NCI-H2029 treated with DMSO at 0.1 percent for 48 hours (cell line): ENCODE results near the gene ANK2.
"Not testable (repeated sequence)": the region's sequence is repeated elsewhere in the genome, so short reads cannot be mapped to it uniquely, and the experiment has no call there.

ENCODE experiments used
- DNase-seq: peaks from one replicate; lab custom pipeline; 2025; lab: John Stamatoyannopoulos, UW

The ANK2 gene

GRCh38 chr4:113209652-113210320 lies 160.3 kb downstream of the ANK2 start:
- no peak for DNase-seq

- peak; percentile 52 for DNase-seq
Observed at GRCh38 chr4:113212613-113213012, 163.2 kb downstream of the ANK2 start.

GRCh38 chr4:113221990-113222389 lies 172.5 kb downstream of the ANK2 start:
- no peak for DNase-seq

GRCh38 chr4:113222471-113222870 lies 173.0 kb downstream of the ANK2 start:
- DNase-seq = no peak

GRCh38 chr4:113223001-113223400 lies 173.5 kb downstream of the ANK2 start:
- no peak for DNase-seq

GRCh38 chr4:113232194-113232593 lies 182.7 kb downstream of the ANK2 start:
- DNase-seq = no peak

- no peak for DNase-seq
Observed at GRCh38 chr4:113236916-113237315, 187.5 kb downstream of the ANK2 start.

- no peak for DNase-seq
Observed at GRCh38 chr4:113243312-113243711, 193.9 kb downstream of the ANK2 start.

GRCh38 chr4:113244747-113245146 lies 195.3 kb downstream of the ANK2 start:
- not testable (repeated sequence) for DNase-seq

- no peak for DNase-seq
Observed at GRCh38 chr4:113248320-113248719, 198.9 kb downstream of the ANK2 start.

GRCh38 chr4:113255628-113256027 lies 206.2 kb downstream of the ANK2 start:
- DNase-seq = no peak

GRCh38 chr4:113256946-113257345 lies 207.5 kb downstream of the ANK2 start:
- DNase-seq = no peak

GRCh38 chr4:113260688-113261087 lies 211.2 kb downstream of the ANK2 start:
- no peak for DNase-seq

GRCh38 chr4:113263274-113263673 lies 213.8 kb downstream of the ANK2 start:
- no peak for DNase-seq

- no peak for DNase-seq
Observed at GRCh38 chr4:113270520-113271319, 221.3 kb downstream of the ANK2 start.

- DNase-seq = no peak
Observed at GRCh38 chr4:113272523-113272922, 223.1 kb downstream of the ANK2 start.

GRCh38 chr4:113273721-113274220 lies 224.3 kb downstream of the ANK2 start:
- DNase-seq = no peak

GRCh38 chr4:113276464-113277170 lies 227.2 kb downstream of the ANK2 start:
- no peak for DNase-seq

GRCh38 chr4:113278324-113278934 lies 229.0 kb downstream of the ANK2 start:
- DNase-seq = peak; percentile 8

GRCh38 chr4:113285501-113285900 lies 236.0 kb downstream of the ANK2 start:
- DNase-seq = no peak

GRCh38 chr4:113288257-113288656 lies 238.8 kb downstream of the ANK2 start:
- DNase-seq = no peak

GRCh38 chr4:113288696-113289095 lies 239.2 kb downstream of the ANK2 start:
- DNase-seq = no peak
